RKO (cell line): ENCODE measurements around the gene PLPP7.
A peak's percentile ranks its signal among the peaks of the same experiment; 100 is the strongest.
"Not testable (repeated sequence)": the region's sequence is repeated elsewhere in the genome, so short reads cannot be mapped to it uniquely, and the experiment has no call there.

Experiments used
- DNase-seq: peaks from one replicate; pipeline ENCODE4 v3.0.0-alpha.2; 2016; ENCODE audit warnings: low spot score

Gene PLPP7

DNA sequence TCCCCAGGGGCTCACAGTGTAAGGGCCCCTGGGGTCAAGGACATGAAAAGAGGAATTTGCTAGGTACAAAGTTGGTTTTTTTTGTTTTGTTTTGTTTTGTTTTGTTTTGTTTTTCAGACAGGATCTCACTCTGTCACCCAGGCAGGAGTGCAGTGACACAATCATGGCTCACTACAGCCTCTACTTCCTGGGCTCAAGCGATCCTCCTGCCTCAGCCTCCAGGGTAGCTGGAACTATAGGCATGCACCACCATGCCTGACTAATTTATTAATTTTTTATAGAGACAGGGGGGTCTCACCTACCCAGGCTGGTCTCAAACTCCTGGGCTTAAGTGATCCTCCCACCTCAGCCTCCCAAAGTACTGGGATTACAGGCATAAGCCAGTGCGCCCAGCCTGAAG, 42.5 kb downstream of the PLPP7 start:
- DNase-seq, result not testable (repeated sequence)

DNA sequence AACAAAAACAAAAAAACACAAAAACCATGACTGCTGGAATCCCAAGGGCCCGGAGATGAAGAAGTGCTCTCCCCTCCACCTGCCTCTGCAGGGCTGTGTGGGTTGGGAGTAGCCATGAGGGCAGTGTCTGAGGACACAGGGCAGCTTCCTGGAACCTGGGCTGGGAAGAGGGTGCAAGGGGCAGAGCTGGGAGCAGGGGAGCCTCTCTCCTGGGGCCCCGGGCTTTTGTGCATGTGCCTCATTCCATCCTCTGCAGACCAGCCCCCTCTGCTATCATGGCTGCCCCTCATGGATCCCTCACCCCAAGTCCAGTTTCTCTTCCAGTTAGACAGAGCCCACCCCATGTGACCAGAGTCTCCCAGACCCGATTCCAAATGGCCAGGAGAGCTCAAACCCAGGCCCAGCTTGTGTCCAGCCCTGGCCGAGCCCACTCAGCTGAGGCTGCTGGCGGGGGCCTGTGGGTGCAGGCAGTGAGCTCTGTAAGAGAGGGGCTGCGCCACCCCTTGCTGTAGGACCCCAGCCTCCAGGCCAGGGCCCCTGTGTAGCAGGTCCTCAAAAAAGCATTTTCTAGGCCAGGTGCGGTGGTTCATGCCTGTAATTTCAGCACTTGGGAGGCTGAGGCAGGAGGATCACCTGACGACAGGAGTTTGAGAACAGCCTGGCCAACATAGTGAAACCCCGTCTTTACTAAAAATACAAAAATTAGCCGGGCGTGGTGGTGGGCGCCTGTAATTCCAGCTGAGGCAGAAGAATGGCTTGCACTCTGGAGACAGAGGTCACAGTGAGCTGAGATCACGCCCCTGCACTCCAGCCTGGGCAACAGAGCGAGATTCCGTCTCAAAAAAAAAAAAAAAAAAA, 44.5 kb downstream of the PLPP7 start:
- DNase-seq, result no peak

DNA sequence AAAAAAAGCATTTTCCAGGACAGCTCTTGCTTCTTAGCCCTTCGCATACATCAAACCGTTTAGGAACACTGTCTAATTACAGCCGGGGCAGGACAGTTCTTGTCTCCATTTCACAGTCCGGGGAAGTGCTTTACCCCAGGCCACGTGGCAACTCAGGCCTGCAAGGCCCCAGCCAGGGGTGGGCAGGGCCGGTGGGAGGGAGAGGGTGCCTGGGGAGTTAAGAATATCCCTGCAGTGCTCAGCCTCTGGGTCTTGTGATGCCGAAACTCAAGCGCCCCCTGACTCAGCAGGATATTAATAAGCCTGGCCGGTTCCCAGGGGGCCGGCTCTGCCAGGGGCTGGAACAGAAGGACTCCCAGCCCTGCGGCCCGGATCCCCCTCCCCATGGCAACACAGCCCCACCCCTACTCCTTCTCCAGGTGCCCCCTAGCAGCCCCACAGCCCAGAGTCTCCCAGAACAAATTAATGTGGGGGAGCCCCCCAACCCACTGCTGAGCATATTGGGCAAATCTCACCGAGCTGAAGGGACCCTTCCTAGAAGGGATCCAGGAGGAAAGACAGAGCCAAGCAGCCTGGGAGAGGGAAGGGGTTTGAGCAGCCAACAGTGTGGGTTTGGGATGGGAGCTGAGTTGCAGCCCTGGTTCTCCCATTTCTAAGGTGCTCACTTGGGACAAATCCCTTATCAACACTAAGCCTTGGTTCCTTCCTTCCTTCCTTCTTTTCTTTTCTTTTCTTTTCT, 45.3 kb downstream of the PLPP7 start:
- DNase-seq, result peak; percentile 40

DNA sequence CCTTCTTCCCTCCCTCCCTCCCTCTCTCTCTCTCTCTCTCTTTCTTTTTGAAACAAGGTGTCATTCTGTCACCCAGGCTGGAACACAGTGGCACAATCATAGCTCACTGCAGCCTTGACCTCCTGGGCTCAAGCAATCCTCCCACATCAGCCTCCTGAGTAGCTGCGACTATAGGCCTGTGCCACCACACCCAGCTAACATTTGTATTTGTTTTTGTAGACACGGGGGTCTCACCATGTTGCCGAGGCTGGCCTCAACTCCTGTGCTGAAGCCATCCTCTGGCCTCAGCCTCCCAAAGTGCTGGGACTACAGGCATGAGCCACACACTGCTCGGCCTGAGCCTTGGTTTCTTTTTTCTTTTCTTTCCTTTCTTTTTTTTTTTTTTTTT, 45.8 kb downstream of the PLPP7 start:
- no peak for DNase-seq

DNA sequence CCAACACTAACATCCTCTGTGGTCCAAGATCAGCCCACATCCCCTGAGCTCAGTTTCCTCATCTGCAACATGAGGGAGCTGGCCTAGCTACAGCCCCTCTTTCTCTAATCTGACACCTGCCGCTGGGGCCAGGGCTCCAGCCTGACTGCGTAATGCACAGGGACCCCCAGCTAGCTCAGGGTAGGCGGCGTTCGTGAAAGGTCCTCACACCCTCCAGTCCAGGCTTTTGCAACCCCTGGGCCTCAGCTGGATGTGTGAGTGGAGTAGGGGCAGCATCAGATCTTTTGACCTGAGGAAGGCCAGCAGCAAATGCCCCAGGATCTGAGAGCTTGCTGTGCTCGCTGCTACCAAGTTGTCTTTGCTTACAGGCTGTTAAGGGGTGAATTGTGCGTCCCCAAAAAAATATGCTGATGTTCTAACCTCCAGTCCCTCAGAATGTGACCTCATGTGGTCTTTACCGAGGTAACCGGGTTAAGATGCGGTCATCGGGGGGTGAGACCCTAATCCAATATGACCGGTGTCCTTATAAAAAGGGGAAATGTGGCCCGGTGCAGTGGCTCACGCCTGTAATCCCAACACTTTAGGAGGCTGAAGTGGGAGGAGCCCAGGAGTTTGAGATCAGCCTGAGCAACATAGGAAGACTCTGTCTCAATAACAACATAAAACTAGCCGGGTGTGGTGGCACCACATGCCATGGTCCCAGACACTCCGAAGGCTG, 47.8 kb downstream of the PLPP7 start:
- no peak for DNase-seq

DNA sequence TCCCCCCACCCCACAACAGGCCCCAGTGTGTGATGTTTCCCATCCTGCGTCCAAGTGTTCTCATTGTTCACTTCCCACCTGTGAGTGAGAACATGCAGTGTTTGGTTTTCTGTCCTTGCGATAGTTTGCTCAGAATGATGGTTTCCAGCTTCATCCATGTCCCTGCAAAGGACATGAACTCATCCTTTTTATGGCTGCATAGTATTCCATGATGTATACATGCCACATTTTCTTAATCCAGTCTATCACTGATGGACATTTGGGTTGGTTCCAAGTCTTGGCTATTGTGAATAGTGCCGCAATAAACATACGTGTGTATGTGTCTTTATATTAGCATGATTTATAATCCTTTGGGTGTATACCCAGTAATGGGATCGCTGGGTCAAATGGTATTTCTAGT, 49.7 kb downstream of the PLPP7 start:
- DNase-seq, result not testable (repeated sequence)

DNA sequence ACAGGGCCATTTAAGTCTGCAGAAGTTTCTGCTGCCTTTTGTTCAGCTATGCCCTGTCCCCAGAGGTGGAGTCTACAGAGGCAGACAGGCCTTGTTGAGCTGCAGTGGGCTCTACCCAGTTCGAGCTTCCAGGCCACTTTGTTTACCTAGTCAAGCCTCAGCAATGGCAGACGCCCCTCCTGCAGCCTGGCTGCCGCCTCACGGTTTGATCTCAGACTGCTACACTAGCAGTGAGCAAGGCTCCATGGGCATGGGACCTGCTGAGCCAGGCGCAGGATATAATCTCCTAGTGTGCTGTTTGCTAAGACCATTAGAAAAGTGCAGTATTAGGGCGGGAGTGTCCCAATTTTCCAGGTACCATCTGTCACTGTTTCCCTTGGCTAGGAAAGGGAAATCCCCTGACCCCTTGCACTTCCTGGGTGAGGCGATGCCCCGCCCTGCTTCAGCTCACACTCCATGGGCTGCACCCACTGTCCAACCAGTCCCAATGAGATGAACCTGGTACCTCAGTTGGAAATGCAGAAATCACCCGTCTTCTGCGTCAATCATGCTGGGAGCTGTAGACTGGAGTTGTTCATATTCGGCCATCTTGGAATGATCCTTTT, 55.5 kb downstream of the PLPP7 start:
- not testable (repeated sequence) for DNase-seq

DNA sequence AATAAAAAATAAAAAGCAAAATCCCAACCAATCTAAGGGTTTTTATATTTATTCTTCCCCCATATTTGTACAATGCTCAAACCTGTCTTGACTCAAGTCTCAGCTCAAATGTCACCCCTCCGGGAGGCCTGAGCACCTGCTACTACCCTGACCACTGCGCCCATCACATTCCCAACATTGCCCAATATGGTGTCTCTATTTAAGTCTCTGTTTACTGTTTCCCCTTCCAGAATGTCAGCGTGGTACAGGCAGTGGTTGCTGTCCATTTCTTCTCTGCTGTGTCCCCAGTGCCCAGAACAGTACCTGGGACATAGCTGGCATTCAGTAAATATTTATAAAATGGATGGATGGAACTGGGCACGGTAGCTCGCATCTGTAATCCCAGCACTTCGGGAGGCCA, 57.0 kb downstream of the PLPP7 start:
- no peak for DNase-seq

DNA sequence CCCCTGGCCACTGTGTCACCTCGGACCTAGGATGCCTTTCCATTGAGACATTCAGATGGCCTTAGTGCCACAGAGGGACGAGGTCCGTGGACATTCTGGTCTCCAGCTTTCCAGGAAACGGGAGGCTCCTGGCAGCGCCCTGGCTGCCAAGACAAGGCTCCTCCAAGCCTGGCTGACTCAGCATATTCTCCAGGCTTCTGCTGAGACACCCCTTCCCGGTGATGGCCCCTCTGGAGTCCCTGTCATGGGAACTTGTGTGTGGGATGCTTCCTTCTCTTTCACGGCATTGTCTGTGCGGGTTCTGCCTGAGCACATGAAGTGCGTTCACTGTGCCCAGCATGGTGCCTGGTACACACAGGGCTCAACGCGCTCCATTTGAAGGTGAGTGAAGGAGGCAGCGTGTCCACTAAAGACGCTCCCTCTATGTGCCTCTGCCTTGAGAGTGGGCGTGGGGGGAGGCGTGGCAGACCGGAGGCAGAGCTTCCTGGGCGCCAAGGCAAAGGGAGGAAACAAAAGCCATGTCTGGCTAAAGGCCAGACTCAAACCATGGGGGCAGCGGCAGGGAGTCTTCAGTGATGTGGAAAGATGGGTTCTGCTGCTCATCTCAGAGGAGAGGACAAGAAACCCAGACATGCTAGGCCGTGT, 58.0 kb downstream of the PLPP7 start:
- DNase-seq, result no peak

DNA sequence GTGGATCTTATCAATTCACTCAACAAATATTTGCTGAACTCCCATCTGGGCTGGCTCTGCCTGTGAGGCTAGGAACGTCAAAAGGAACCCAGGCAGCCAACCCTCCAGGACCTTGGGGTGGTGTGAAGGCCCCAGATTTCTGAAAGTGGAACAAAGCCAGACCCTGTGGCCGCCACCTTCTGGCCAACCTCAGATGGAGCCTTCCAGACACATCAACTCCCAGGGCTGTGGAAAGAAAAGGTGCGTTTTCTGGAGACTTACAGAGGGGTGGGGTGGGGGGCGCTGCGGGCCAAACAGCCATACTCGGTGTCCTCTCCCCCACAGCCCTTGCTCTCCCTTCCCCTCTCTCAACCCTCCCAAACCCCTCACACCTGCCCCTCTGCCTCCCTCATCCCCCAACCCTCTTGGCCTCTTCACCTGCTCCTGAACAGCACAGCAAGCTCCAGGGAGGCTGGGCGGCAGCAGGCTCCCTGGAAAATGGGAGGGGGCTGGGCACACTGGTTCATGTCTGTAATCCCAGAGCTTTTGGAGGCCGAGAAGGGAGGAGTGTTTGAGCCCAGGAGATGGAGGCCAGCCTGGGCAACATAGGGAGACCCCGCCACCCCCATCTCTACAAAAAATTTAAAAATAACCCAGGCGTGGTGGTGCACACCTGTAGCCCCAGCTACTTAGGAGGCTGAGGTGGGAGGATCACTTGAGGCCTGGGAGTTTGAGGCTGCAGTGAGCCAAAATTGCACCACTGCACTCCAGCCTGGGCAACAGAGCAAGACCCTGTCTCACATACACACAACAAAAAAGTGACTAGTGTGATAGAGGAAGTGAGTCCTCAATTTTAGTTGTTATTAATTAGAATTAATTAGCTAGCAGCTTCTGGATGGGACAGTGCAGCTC, 59.4 kb downstream of the PLPP7 start:
- DNase-seq, result no peak

DNA sequence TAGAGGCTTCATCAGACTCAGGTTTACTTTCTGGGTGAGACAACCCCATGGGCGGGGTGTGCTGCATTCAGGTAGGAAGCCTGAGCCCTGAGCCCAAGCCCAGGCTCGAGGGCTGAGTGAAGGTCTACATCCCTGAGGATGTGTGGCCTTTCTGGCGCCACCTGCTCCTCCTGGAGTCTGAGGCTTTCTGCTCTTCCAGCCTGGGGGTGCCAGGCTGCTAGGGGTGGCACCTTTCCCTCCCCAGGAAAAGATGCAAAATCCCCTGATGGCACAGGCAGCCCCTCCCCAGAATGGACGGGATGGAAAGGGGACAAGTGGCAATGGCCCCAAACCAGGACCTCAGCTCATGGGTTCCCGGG, 60.0 kb downstream of the PLPP7 start:
- no peak for DNase-seq

DNA sequence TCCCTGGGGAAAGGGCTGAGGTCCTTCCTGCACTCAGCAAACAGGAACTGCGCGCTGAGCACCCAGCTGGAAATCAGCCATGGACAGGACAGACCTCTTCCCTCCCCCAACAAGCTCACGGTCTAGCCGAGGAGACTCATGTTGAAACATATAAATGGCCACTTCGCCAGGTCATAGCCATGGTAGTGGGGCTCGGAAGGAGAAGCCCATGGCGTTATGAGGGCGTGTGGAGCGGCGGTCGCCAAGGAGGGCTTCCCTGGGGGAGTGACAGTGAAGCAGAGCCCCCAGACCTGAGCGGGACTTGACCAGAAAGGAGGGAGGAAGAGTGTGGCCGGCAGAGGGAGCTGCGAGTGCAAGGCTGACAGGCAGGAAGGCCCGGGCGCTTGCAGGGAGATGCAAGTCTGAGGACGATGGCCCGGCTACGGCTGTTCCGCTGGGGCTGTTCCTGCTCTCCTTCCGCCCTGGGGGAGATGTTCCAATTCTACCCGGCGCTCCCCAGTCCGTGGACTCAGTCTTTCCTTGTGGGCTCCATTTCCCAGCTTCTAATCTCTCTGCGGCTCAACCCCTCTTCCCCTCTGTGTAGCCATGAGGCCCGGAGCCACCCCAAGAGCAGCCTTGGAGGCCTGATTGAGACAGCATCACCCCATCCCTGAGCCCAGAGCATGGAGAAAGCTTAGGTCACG, 60.5 kb downstream of the PLPP7 start:
- DNase-seq, result peak; percentile 93

DNA sequence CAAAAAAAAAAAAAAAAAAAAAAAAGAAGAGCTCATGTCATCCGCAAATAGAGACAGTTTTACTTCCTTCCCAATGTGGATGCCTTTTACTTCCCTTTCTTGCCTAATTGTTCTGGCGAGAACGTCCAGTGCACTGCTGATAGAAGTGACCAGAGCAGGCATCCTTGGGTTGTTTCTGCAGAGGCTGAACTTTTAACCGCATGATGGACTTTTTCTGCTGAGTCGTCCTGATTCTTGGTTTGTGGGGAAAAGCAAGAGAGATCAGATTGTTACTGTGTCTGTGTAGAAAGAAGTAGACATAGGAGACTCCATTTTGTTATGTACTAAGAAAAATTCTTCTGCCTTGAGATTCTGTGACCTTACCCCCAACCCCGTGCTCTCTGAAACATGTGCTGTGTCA, 67.0 kb downstream of the PLPP7 start:
- DNase-seq, result not testable (repeated sequence)

DNA sequence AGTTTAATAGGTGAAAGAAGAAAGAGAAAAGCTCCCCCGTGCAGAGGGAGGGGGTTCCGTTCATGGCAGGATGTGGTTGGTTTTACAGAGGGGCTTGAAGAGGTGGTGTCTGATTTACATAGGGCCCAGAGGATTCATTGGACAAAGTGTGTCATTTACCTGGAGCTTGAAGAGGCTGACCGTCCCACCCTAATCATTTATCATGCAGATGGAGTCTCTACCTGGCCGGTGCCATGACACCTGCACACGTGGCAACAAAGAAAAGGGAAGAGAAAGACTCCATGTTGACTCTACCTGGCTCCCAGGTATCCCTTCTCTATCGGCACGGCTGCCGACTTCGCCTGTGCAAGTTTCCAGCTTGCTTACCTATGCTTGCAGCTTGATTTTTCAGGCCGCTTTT, 69.0 kb downstream of the PLPP7 start:
- no peak for DNase-seq
